NCI-H187 treated with DMSO at 0.1 percent for 48 hours (cell line): ENCODE measurements around the gene TMEM205.
"Not testable (repeated sequence)": the region's sequence is repeated elsewhere in the genome, so short reads cannot be mapped to it uniquely, and the experiment has no call there.

Experiments
- DNase-seq: peaks from one replicate; lab custom pipeline; 2025; lab: John Stamatoyannopoulos, UW

Gene TMEM205

GRCh38 chr19:11373166-11373884 is 27.3 kb upstream of the TMEM205 start:
- DNase-seq: peak; percentile 45

- no peak for DNase-seq
These were observed 24.7 kb upstream of the TMEM205 start for GRCh38 chr19:11370744-11371143.

GRCh38 chr19:11367528-11367927 is 21.5 kb upstream of the TMEM205 start:
- no peak for DNase-seq

- no peak for DNase-seq
These were observed 19.6 kb upstream of the TMEM205 start for GRCh38 chr19:11365557-11366117.

DNA sequence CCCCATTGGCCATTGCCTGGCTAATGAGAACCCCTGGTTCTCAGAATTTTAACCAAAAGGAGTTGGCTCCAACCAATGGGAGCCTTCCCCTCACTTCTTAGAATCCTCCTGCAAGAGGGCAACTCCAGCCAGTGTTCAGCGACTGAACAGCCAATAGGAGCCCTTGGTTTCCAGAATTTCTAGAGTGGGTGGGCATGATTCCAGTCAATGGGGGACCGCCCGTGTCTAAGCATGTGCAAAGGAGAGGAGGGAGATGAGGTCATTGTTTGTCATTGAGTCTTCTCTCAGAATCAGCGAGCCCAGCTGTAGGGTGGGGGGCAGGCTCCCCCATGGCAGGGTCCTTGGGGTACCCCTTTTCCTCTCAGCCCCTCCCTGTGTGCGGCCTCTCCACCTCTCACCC is 18.9 kb upstream of the TMEM205 start:
- no peak for DNase-seq

GRCh38 chr19:11364296-11364904 is 18.3 kb upstream of the TMEM205 start:
- DNase-seq: no peak

DNA sequence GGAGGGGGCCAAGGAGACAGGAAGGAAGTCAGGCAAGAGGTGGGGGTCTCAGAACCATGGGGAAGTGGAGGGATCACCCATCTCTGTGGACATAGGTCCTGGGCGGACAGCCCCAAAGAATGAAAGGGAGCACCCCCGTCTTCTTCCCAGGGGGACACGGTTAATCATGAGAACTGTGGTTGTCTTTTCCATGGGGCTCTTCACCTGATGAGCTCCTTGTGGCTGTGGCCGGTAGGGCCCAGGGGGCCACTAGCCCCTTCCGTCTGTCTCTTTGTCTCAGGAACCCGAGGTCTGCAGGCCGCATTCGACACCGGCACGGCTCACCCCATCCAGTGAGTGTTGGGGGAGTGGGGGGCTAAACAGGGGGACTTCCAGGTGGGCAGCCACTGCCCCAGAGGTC is 17.8 kb upstream of the TMEM205 start:
- no peak for DNase-seq

DNA sequence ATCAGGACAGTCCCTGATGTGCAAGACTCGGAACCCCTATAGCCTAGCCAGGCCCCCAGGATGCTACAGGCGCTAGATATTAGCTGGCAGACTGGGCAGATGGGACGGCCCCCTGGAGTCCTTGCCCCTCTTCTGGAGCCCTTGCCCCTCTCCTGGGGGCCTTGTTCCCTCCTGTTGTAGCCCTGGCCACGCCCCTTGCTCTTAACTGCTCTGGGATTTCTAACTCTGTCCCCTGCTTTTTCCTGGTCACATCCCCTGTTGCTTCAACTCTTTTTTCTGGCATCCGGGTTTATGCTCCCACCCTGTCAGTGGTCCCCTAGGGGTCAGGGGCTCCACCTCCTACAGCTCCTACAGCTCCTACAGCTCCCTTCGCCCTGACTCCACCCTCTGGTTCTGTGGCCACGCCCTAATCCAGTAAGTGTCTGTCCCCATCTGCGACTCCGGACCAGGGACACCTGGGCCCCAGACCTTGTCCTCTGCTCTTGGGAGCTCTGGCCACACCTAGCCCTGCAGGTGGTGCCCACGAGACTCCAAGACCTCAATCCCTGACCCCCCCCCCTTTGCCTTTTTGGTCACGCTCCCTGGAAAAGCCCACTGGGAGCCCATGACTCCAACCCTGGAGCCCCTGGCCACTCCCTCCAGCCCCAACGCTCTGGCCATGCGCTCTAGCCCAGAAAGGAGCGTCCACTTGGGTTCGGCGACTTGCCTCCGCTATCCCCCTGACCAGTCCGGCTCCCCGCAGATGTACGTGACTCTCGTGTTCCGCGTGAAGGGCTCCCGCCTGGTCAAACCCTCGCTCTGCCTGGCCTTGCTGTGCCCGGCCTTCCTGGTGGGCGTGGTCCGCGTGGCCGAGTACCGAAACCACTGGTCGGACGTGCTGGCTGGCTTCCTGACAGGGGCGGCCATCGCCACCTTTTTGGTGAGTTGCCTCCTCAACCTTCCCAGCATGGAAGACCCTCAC is 16.0 kb upstream of the TMEM205 start:
- no peak for DNase-seq

GRCh38 chr19:11361037-11361770 is 15.1 kb upstream of the TMEM205 start:
- no peak for DNase-seq

DNA sequence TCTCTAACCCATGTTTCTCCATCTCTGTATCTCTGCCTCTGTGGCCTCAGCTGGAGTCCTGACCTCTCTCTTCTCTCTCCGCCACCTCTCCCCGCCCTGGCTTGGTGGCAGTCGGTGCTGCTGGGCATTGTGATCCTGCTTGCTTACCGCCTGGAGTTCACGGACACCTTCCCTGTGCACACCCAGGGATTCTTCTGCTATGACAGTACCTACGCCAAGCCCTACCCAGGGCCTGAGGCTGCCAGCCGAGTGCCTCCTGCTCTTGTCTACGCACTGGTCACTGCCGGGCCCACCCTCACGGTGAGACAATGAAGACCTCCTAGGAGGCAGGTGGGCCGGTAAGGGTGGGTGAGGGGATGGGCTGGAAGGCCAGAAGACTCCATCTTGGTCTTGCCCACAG is 13.4 kb upstream of the TMEM205 start:
- DNase-seq: no peak

- no peak for DNase-seq
These were observed 10.8 kb upstream of the TMEM205 start for GRCh38 chr19:11356676-11357550.

DNA sequence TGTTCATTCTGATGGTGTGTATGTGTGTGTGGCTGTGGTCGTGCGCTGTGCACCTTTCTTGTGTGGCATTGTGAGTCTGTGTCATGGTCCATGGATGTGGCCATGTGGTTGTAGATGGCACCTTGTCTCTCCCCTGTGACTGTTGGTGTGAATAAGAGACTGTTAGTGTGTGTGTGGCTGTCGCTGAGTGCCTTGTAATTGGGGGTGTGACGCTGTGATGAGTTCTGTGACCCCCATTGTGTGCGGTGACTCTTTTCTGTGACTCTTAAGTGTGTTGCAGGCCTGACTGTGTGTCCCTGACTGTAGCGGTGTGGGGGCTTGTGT is 10.0 kb upstream of the TMEM205 start:
- no peak for DNase-seq

DNA sequence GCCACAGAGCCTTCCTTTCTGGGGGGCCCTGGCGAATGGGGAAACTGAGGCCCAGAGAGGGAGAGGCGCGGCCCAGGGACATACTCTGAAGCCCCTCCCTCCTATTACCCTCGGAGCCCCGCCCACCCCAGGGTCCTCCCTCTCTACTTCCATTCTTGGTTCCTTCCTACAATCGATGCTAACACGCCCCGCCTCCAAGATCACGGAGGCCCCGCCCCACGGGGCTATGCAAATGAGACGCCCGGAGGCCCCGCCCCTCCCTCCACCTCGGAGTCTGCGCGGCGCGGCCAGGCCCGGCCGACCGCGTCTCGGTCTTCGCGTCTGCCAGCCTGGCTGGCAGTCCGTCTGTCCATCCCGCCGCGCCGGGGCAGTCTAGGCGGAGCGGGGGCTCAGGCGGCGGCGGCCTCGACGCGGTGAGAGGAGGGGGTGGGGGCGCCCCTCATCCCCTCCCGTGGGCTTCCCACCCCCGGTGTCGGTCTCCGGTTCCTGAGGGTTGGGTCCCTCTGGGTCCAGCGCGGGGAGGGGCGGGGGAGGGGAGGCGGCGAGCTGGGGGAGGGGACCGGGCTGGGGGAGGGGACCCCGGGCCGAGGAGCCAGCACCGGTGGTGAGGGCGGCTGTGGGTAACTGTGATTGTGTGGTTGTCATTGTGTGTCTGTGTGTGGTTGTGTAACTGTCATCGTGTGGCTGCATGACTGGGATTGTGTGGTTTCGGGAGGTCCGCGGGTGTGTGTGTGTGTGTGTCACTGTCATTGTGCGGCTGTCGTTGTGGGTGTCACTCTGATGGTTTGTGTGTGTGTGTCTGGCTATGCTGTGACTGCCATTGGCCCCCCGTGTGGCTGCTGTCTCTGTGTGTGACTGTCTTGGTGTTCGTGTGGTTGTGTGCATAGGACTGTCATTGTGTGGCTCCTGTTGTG is 9.3 kb upstream of the TMEM205 start, which contains the start of gene PLPPR2:
Gene PLPPR2 (plus strand): TSS at position 273 of the 914 bp plus-strand sequence. CDS start 2,242 bp downstream, outside the sequence.
- peak; percentile 2 for DNase-seq

GRCh38 chr19:11354102-11354501 is 8.0 kb upstream of the TMEM205 start:
- DNase-seq: not testable (repeated sequence)

GRCh38 chr19:11349171-11349570 is 3.1 kb upstream of the TMEM205 start:
- DNase-seq: no peak

DNA sequence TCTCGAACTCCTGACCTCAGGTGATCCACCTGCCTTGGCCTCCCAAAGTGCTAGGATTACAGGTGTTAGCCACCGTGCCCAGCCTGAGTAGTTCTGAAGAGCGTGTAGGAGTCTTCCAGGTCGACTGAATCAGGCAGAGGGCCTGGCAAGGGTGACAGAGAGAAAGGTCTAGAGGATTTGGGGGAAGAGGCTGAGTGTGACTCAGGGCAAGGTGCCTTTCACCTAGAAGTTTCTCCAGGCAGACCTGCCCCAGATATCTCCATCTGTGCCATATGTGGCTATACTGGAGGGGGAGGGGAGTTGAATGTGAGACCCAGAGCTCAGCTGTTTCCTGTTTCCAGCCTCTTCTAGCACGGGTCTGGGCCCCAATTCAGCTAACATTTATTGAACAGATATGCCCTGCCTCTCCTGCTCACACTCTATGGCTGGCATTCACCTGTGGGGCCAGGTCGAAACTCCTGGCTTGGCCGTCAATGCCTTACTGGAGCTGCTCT is 1.5 kb upstream of the TMEM205 start:
- DNase-seq: no peak

- no peak for DNase-seq
These were observed 805 bp downstream of the TMEM205 start for GRCh38 chr19:11345122-11345803.

- no peak for DNase-seq
These were observed 3.6 kb downstream of the TMEM205 start for GRCh38 chr19:11342429-11342828.

GRCh38 chr19:11340099-11340467 is 6.0 kb downstream of the TMEM205 start:
- not testable (repeated sequence) for DNase-seq
